GM21381 (cell line): Measurements from ENCODE around the gene MECP2.
A peak's percentile ranks its signal among the peaks of the same experiment; 100 is the strongest.

Experiments used
- ATAC-seq: cut with Tn5 transposase; IDR thresholded peaks from one replicate; pipeline ENCODE4 v1.9.1; 2021; ENCODE audit warnings: mild to moderate bottlenecking, moderate library complexity; ENCODE audit not compliant: unreplicated experiment

The MECP2 gene

DNA sequence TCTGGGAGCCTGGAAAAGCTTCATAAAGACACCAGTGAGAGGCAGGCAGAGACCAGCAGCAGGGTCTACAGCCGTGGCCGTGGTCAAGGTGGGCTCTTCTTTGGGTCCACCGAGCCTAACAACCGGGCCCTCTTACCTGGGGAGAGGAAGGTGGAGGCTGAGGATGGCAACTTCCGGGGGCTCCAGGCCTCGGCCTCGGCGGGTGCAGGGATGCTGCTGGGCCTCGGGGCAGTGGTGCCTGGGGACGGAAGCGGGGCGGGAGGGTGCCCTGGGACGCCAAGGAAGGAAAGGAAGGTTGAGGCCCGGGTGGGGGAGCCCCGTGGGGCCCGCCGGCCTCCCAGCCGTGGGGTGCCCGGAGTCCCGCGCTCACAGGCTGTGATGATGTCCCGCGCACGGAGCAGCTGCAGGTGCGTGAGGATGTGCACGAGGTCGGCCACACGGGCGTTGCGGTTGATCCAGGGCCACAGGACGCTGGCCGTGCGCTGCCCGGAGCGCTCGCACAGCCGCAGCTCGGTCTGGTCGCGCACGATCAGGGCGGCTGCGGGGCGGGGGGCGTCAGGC, 78.4 kb downstream of the MECP2 start:
- peak; percentile 20 for ATAC-seq

DNA sequence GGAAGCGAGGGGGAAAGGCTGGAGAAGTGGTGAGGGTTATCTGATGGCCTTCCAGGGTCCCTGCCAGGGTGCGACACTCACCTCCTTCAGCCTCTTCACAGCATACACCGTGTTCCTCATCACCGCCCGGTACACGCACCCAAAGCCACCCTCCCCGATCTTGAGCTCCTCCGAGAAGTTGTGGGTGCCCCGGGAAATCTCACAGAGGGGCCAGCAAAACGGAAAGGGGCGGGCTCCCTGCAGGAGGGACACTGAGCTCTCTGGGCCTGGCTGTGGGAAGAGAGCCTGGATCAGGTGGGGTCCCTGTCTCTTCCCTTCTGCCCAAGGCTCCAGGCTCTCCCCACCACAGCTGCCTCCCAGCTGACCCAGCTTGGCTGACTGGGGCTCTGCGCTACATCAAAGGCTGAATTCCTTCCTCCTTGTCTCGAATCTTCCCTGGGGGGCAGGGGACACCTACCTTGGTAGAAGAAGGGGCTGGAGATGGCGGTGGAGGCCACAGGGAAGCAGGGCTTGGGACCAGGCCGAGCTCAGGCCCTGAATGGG, 78.9 kb downstream of the MECP2 start:
- ATAC-seq = no peak

DNA sequence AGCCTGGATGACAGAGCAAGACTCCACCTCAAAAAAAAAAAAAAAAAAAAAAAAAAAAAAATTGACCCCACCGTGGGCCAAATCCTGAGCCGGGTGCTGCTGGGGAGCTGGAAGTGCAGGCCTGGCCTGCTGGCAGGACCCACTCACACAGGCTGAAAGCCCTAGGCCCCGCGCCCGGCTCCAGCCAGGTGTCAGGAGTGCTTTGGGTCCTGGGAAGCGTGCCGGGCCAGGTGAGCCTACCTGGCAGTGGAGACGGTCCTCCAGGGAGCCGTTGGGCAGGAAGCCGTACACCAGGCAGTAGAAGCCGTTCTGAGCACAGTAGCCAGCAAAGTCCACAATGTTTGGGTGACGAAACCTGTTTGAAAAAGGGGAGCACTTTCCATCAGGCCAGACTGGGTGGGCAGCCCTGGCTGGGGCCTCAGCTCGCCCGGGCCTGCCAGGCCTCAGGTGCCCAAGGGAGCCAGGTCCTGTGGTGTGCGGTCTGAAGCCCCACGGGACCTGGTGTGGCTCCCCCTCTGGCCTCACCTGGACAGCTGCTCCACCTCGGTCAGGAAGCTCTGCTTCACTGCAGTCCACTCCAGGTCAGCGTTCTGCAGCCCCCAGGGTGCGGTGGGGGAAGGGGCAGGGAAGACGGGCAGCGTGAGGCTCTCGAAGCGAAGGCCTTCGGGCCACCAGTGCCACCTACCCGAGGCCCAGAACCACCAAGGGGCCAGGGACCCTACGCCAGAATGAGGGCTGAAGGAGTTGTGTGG, 79.6 kb downstream of the MECP2 start:
- ATAC-seq = no peak

DNA sequence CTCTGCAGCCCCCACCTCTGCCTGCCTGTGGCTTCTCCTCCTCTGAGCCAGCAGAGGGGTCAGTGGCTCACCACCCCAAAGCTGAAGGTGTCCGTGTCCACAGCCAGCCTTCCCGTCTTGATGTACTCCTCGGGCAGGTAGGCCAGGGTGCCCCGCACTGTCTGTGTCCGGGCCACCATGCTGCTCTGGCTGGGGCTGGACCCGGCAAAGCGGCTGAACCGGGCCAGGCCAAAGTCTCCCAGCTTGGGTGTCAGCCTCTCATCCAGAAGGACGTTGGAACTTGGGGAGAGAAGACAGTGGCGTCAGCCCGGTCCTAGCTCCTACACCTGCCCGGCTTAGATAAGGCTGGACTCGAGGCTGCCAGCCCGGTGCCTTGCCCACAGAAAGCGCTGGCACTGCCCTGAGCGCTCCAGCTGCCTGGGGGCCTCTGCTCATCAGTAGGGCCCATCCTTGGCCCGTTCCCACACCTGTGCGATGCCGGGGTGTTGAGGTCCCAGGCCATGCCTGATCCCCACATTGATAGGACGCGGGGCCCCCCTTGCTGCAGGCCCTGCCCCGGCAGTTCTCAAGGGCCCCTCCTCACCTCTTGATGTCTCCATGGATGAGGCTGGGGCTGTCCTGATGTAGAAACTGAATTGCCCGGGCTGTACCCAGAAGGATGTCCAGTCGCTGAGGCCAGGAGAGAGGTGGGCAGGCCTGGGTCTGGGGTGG, 81.0 kb downstream of the MECP2 start:
- no peak for ATAC-seq

DNA sequence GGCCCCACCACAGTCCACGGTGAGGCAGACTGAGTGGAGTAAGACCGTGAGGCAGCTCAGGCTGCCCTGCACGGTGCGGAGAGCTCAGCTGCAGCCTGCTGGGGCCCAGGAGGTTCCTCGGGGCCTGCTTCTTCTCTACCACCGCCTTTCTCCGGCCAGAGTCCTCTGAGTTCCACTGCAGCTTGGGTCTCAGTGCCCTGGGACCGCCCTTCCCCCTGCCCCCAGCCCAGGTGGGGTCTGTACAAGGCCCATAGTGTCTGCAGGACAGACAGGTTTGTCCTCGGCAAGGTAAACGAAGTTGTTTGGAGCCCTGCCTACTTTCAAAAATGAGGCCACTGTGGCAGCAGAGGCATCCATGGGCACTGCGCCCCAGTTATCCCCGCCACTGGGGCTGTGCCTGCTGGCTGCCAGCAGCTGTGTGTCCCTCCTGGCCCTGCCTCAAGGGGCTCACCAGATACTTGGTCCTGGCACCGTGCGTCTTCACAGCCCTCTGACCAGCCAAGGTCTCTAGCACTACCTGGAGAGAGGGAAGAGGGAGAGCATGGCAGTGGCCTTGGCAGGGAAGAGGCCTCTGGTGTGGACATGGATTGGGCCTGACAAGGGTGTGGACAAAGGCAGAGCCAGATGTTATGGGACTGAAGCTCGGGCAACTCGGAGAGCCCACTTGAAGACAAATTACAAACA, 81.8 kb downstream of the MECP2 start:
- ATAC-seq = no peak

DNA sequence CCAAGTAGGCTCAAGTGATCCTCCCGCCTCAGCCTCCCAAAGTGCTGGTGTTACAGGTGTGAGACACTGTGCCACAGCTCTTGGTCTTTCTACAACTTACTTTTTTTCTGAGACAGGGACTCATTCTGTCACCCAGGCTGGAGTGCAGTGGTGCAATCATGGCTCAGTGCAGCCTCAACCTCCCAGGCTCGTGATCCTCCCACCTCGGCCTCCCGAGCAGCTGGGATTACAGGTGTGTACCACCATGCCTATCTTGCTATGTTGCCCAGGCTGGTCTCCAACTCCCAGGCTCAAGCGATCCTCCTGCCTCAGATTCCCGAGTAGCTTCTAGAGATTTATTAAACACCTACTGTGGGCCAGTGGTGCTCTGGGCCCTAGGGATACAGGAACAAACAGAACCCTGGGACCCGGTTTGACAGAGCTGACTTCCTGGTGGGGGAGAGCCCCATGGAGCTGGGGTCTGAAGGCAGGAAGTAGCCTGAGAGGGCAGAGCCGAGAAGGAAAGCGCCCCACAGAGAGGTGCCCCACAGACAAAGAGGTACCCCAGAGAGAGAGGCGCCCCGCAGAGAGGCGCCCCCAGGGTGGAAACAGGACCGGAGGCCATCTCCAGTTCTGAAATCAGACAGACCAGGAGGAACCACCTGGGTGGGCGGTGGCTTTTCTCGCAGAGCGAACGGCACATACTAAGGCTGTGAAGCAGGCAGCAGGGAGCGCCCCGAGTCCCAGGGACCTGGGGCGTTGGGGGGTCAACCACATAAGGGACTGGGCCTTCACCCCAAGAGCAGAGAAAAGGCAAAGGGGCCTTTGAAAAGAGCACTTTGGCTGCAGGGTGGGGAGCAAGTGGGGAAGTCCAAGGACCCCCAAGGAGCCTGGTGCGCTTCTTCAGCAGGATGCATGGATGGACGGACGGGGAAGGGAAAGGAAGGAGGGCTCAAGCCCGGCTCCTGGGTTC, 82.8 kb downstream of the MECP2 start:
- no peak for ATAC-seq

DNA sequence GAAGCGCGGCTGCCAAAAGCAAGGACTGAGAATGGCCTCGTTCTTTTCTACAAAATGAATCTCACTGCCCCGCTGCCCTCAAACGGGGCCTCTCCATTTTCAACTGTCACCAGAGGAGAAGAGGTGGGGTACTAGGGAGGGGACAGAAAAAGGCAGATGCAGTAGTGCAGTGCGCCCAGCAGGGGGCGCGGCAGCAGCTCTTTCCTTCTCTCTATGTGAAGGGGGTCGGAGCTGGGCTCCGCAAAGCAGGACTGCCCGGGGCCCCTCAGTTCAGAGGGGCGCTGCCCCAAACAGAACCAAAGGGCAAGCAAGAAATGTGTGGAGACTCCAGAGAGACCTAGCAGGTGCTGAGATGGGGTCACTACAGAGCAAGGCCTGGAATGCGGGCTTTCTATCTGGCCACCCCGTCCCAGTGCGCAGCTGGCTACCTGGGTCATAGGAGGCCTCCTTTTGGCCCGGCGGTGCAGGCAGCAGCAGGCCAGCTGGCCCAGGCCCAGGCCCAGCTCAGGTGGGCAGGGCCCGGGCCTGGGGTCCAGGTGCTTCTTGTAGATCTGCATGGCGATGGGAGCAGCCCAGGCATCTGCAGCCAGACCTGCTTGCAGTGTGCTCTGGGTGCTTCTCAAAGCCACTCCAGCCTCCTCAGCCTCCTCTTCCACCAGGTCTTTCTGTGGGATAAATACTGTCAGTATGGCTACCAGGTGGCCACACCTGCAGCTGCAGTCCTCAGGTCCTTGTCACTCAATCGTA, 83.7 kb downstream of the MECP2 start:
- ATAC-seq = no peak

DNA sequence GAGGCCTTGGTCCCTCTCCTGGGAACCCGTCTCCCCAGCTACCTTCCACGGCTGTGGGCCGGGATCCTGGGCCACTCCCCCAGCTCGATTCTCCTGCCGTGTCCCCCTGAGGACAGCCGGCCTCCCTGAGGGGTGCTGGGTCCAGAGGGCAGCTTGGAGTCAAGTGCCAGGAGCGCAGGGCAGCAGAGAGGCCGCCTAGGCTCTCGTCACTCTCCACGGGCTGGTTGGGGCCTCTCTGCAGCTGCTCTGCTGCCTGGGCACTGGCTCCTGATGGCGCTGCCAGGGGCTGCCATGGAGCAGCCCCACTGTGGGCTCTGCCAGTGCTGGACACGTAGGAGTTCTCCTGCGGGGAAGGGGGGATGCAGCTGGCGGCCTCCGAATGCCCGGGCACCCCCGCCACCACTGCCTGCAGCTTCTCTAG, 84.5 kb downstream of the MECP2 start:
- ATAC-seq = no peak

DNA sequence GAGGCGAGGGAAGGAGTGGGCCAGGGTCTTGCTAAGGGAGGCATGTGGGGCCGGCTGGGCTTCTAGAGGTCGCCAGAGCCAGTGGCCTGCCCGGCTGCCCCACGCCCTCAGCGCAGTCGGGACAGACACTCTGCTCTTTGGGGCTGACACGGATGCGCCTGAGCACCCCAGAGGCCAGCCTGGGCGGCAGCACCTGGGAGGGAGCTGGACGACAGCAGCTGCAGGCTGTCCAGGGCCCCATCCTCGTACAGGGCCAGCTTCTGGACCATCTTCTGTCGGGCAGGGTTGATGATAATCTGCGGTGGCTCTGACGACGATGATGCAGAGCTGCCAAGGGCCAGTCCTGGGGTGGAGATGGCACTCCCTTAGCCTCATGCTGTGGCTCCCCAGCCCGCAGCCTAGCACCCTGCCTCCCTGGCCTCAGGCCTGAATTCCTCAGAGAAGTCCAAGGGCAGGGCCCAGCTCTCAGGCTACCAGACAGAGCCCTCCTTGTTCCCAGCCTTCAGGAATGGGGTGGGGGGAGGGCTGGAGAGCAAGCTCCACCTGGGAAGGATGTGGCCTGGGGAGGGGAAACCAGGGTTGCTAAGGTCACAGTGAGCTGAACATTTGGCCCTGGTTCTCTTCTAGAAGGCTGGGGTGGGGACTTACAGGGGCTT, 85.1 kb downstream of the MECP2 start:
- no peak for ATAC-seq

DNA sequence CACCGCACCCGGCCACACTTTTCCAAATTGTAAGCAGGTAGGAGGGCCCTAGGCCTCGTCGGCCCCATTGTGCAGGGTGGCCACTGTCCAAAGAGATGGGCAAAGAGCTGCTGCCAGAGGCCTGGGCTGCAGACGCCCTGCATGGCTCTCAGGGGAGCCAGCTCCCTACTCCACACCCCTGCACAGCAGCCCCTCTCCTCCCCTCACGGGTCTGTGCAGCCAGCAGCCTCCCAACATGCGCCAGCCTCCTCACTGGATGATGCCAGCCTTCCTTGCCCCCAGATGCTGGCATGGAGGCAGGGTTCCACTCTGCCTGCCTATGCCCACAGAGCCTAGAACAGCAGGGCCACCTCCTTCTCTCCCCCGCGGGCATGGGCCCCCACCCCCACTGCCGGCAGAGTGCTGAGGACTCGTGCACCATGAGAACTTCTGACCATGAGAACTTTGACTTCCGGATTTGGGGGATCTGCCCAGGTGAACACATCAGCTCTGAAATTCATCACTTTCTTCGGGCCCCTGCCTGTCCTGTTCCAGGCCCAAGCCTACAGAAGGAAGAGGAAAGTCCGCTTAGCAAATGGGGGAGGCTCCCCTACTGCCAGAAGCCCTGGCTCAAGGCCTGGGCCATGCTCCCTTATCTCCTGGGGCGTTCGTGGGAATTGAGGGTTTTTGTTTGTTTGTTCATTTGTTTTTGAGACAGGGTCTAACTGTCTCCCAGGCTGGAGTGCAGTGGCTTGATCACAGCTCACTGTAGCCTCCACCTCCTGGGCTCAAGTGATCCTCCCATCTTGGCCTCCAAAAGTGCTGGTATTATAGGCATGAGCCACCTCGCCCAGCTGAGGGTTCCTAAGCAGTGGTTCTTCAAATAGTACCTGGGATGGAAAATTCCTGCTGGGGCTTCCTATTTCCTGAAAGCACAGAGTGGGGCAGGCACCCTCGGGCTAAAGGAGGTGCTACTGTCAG, 85.9 kb downstream of the MECP2 start:
- ATAC-seq = no peak

DNA sequence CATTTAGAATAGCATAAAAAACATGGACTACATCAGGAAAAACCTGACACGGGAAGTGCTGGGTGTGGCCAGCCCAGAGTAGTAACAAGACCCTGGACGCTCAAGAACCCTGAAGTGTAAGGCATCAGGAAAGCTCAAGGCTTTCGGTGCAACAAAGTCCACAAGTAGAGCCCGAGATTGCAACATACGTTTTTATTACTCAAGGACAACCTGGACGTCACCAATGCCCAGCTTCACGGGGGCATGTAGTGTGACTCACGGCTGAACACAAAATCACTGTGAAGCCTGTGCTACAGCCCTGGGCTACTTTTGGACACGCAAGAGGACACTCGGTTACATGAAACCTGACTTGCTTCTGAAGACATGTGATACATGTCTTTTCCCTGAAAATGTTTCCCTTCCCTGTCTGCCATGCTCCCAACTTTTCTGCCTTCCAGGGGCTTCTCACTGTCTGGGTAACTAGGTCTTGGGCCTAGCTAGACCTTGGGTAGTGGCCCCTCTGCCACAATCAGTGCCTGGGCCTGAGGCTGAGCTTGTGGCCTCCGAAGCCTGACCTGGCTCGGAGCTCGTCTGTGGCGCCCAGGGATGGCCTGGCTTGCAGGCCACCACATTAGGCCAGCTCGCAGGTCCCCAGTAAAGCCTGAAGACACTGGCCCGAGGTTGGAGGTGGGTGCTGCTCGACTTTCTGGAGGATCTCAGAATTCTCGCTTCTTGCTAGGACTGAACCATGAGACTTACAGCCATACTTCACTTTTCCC, 87.0 kb downstream of the MECP2 start:
- ATAC-seq = no peak

DNA sequence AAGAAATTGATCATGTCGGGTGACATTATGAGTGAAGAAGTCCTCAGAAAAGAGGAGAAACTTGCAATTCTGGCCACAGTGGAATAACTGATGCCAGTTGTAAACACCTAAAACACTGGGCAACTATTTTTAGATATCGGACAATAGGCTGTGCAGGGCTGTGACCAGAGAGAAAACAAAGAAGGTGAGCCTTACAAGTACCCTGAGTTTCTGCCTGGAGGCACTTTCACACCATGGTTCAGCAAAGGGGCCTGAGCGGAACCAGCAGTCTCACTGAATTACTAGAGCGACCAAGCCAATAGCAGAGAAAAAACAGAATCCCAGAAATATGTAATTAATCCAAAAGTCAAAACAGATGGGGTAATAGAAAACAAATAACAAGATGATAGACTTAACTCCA, 89.0 kb downstream of the MECP2 start:
- no peak for ATAC-seq

DNA sequence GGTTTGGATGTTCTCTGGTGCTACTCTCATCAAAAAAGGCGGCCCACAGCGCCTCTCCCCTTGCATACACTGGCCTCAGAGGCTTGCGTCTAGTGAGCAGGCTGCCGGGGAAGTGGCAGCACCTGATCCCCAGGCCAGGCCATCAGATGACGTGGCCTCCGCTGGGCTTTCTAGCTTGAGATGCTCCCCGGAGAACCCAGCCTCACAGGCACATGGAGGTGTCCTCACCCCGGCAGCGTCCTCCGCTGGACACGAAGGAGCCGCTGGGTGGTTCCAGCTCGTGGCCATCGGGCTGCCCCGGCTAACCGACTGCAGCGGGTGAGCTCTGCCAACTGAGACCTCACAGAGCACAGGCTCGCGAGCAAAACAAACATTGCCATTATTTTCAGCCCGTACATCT, 90.6 kb downstream of the MECP2 start:
- no peak for ATAC-seq

DNA sequence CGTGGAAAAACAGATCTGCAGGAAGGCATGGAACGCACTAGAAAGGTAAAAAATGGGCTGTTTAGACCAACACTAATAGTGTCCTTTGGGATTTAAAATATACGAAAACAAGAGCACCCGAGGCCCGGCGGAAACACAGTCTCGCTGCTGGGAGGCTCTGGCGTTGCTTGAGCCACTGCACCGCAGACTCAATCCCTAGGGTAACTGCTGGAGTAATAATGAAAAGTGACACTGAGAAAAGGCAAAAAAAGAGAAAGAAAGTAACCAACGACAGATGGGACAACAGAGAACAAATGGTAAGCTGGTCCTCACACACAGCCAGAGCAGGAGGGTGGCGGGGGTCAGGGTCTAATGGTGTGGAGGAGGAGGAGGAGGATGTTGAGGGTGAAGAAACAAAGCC, 93.2 kb downstream of the MECP2 start:
- ATAC-seq = no peak

DNA sequence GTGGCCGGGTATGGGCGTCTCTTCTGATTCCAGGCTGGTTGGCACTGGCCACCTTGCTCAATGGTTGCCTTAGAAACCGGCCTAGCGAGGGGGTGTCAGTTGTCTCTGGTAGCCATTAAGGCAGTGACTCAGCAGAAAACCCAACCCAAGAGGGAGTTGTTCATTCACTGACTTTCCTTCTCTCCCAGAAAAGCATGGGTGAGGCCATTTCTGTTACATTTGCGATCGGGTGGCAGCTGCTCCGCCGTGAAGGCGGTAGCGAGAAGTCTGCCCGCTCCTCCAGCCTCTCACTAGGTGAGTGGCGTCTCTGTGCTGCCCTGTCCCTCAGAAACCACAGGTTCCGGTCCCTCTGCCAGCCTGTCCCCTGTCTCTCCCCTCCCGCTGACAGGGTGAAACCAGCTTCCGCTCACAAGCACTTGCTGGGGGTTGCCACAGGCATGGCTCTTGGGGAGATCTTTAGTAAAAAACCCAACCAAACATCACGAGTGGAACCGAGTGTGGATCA, 95.2 kb downstream of the MECP2 start:
- no peak for ATAC-seq

DNA sequence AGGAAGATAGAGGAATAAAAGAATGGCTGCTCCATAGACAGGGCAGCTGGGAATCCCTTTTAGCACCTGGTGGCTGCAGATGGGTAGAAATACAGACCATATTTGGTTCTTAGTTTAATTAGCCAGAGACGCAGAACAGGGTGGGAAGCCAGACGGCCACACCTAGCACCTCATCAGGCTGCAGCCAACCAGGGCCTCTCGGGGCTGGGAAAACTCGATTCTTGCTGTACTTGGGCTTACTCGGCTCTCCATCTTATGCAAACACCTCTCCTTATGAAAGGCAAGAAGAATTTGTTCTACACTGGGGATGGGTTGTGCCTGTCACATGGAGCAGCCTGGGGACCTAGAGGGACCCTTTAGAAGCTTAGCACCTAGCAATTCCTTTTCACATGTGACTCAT, 97.5 kb downstream of the MECP2 start:
- no peak for ATAC-seq
